Activated T-helper 2 cell treated with anti-CD3 and anti-CD28 coated beads, Interferon-gamma antibody, Interleukin-2, Interleukin-4, amounts not matched to agents 10 μg/mL and 5 μg/mL and 100 μg/mL, durations not matched to agents 14 hours and 24 hours and 36 hours (primary cell): ENCODE results near the gene SLC25A15. TPM values are rescaled to one million over a fixed set of nuclear protein-coding genes. Genes with fewer than 3 reads are reported as not detected.

Experiments
- DNase-seq: peaks from one replicate; pipeline ENCODE4 v3.0.0; 2021; ENCODE audit warnings: low spot score
- H3K27ac Mint-ChIP-seq: one replicate; pipeline ENCODE4 v1.8.0; 2021; ENCODE audit warnings: mixed read lengths
- H3K27me3 Mint-ChIP-seq: one replicate; pipeline ENCODE4 v1.8.0; 2021; ENCODE audit warnings: low read depth, mixed read lengths
- H3K36me3 Mint-ChIP-seq: one replicate; pipeline ENCODE4 v1.8.0; 2021; ENCODE audit warnings: low read depth, mixed read lengths
- H3K4me1 Mint-ChIP-seq: one replicate; pipeline ENCODE4 v1.8.0; 2021; ENCODE audit warnings: low read depth, mixed read lengths
- H3K4me3 Mint-ChIP-seq: one replicate; pipeline ENCODE4 v1.8.0; 2021; ENCODE audit warnings: low read depth, mild to moderate bottlenecking, moderate library complexity, mixed read lengths
- H3K9me3 Mint-ChIP-seq: one replicate; pipeline ENCODE4 v1.8.0; 2021; ENCODE audit warnings: mixed read lengths
- intact Hi-C: fragments of 100-400 bp; cut with micrococcal nuclease; formaldehyde crosslinking; loops from one replicate; pipeline ENCODE4 v1.15.1; 2023
- total RNA-seq: library from RNA; stranded (reverse); gene quantifications from 2 replicates; pipeline ENCODE4 v1.2.3, GENCODE V29; 2022

SLC25A15 gene
- 21.8 and 24.1 TPM in 2 replicates for total RNA-seq

- intact Hi-C loops: loop anchor here (5.0 to 10.0 kb wide), 3 partner anchors 193 to 1585 kb away; no protein-coding TSS in a partner anchor
- H3K27ac Mint-ChIP-seq: peak within 1 kb of the TSS; percentile 76
- H3K4me3 Mint-ChIP-seq: peak within 1 kb of the TSS; percentile 73
- H3K4me1 Mint-ChIP-seq: peaks cover 36% of the 10 kb centered on the region
- no peaks in the 10 kb centered on the region for H3K9me3 Mint-ChIP-seq
- DNase-seq: peak; percentile 62
- no peaks in the 10 kb centered on the region for H3K27me3 Mint-ChIP-seq
- peaks cover 15% of the 10 kb centered on the region for H3K36me3 Mint-ChIP-seq
These were observed at the start of gene SLC25A15 for GRCh38 chr13:40789275-40790153. TSS of gene SLC25A15 (plus strand) at chr13:40789611. CDS start at chr13:40793227, 3,616 bp downstream.

GRCh38 chr13:40749327-40749726, 40.1 kb upstream of the SLC25A15 start:
- intact Hi-C loops: no loop called here
- no peak for DNase-seq
- Mint-ChIP-seq H3K36me3 (peaks cover 35% of the 10 kb centered on the region), H3K27ac (no peak overlapping the region), H3K4me3 (no peak overlapping the region), H3K9me3 (no peaks in the 10 kb centered on the region), H3K27me3 (no peaks in the 10 kb centered on the region), H3K4me1 (peaks cover 4% of the 10 kb centered on the region)

GRCh38 chr13:40755082-40755700, 34.2 kb upstream of the SLC25A15 start:
- no peak for DNase-seq
- no peaks in the 10 kb centered on the region for H3K9me3 Mint-ChIP-seq
- H3K27ac Mint-ChIP-seq: no peak overlapping the region
- no peaks in the 10 kb centered on the region for H3K27me3 Mint-ChIP-seq
- intact Hi-C loops: no loop called here
- H3K4me3 Mint-ChIP-seq: no peak overlapping the region
- H3K4me1 Mint-ChIP-seq: peaks cover 12% of the 10 kb centered on the region
- peaks cover 56% of the 10 kb centered on the region for H3K36me3 Mint-ChIP-seq

- no peak overlapping the region for H3K4me3 Mint-ChIP-seq
- no peaks in the 10 kb centered on the region for H3K9me3 Mint-ChIP-seq
- intact Hi-C loops: no loop called here
- peaks cover 59% of the 10 kb centered on the region for H3K36me3 Mint-ChIP-seq
- H3K27me3 Mint-ChIP-seq: no peaks in the 10 kb centered on the region
- no peak for DNase-seq
- peaks cover 12% of the 10 kb centered on the region for H3K4me1 Mint-ChIP-seq
- no peak overlapping the region for H3K27ac Mint-ChIP-seq
These were observed 33.4 kb upstream of the SLC25A15 start for GRCh38 chr13:40756042-40756441.

- no peak for DNase-seq
- Mint-ChIP-seq H3K4me3 (no peak overlapping the region), H3K27me3 (no peaks in the 10 kb centered on the region), H3K36me3 (peaks cover 53% of the 10 kb centered on the region), H3K4me1 (peaks cover 26% of the 10 kb centered on the region), H3K9me3 (no peaks in the 10 kb centered on the region), H3K27ac (peak overlapping the region; percentile 30)
- intact Hi-C loops: no loop called here
These were observed 30.6 kb upstream of the SLC25A15 start for GRCh38 chr13:40758811-40759210.

- H3K27me3 Mint-ChIP-seq: no peaks in the 10 kb centered on the region
- no peaks in the 10 kb centered on the region for H3K9me3 Mint-ChIP-seq
- intact Hi-C loops: no loop called here
- H3K4me3 Mint-ChIP-seq: no peak overlapping the region
- peaks cover 39% of the 10 kb centered on the region for H3K4me1 Mint-ChIP-seq
- peak overlapping the region; percentile 48 for H3K27ac Mint-ChIP-seq
- peaks cover 56% of the 10 kb centered on the region for H3K36me3 Mint-ChIP-seq
- no peak for DNase-seq
These were observed 26.6 kb upstream of the SLC25A15 start for GRCh38 chr13:40762849-40763248.

- intact Hi-C loops: loop anchor here (1.0 kb wide), 1 partner anchor 13 kb away; no protein-coding TSS in a partner anchor
- Mint-ChIP-seq H3K27ac (peak overlapping the region; percentile 82), H3K27me3 (no peaks in the 10 kb centered on the region), H3K9me3 (no peaks in the 10 kb centered on the region), H3K36me3 (peaks cover 49% of the 10 kb centered on the region), H3K4me3 (peak overlapping the region; percentile 5), H3K4me1 (peaks cover 45% of the 10 kb centered on the region)
- no peak for DNase-seq
These were observed 24.6 kb upstream of the SLC25A15 start for GRCh38 chr13:40764587-40765403.

- Mint-ChIP-seq H3K27ac (no peak overlapping the region), H3K27me3 (no peaks in the 10 kb centered on the region), H3K4me3 (no peak overlapping the region), H3K4me1 (peaks cover 52% of the 10 kb centered on the region), H3K9me3 (no peaks in the 10 kb centered on the region), H3K36me3 (peaks cover 48% of the 10 kb centered on the region)
- no peak for DNase-seq
- intact Hi-C loops: loop anchor here (1.0 kb wide), 1 partner anchor 12 kb away; no protein-coding TSS in a partner anchor
These were observed 23.8 kb upstream of the SLC25A15 start for GRCh38 chr13:40765602-40766001.

- intact Hi-C loops: loop anchor here (2.0 to 10.0 kb wide), 8 partner anchors 17 to 1735 kb away; partner anchors contain the start of genes NHLRC3, PROSER1 and RGCC
- Mint-ChIP-seq H3K27ac (no peak overlapping the region), H3K4me1 (peaks cover 30% of the 10 kb centered on the region), H3K9me3 (no peaks in the 10 kb centered on the region), H3K36me3 (peaks cover 25% of the 10 kb centered on the region), H3K27me3 (no peaks in the 10 kb centered on the region), H3K4me3 (peak overlapping the region; percentile 89)
- no peak for DNase-seq
These were observed 19.4 kb upstream of the SLC25A15 start for GRCh38 chr13:40769970-40770369.

GRCh38 chr13:40770609-40770933, 18.8 kb upstream of the SLC25A15 start:
- H3K4me1 Mint-ChIP-seq: peaks cover 32% of the 10 kb centered on the region
- no peak for DNase-seq
- intact Hi-C loops: loop anchor here (2.0 to 10.0 kb wide), 8 partner anchors 16 to 1736 kb away; partner anchors contain the start of genes NHLRC3, PROSER1 and RGCC
- peak overlapping the region; percentile 89 for H3K4me3 Mint-ChIP-seq
- peak overlapping the region; percentile 90 for H3K27ac Mint-ChIP-seq
- no peaks in the 10 kb centered on the region for H3K9me3 Mint-ChIP-seq
- H3K27me3 Mint-ChIP-seq: no peaks in the 10 kb centered on the region
- H3K36me3 Mint-ChIP-seq: peaks cover 25% of the 10 kb centered on the region

GRCh38 chr13:40770934-40771618, 18.3 kb upstream of the SLC25A15 start, which contains the start of gene MRPS31:
TSS of gene MRPS31 (minus strand) at chr13:40771190. CDS start at chr13:40771136, 54 bp downstream.
- Mint-ChIP-seq H3K27me3 (no peaks in the 10 kb centered on the region), H3K4me3 (peak within 1 kb of the TSS; percentile 89), H3K36me3 (peaks cover 21% of the 10 kb centered on the region), H3K4me1 (peaks cover 36% of the 10 kb centered on the region), H3K27ac (peak within 1 kb of the TSS; percentile 90), H3K9me3 (no peaks in the 10 kb centered on the region)
- peak; percentile 94 for DNase-seq
- intact Hi-C loops: loop anchor here (2.0 to 10.0 kb wide), 8 partner anchors 16 to 1736 kb away; partner anchors contain the start of genes NHLRC3, PROSER1 and RGCC
